Heart left ventricle (tissue), 16 donors: ENCODE measurements around the gene STK32C. TPM values are rescaled to one million over a fixed set of nuclear protein-coding genes. Genes with fewer than 3 reads are reported as not detected.

Experiments used
- ATAC-seq, 4 donors: fragments of 200-7000 bp; cut with Tn5 transposase; one replicate each; pipeline ENCODE4 v1.9.1; 2020 to 2022; ENCODE audit warnings: moderate library complexity in 4 of 4, mild to moderate bottlenecking in 3 of 4, moderate number of reproducible peaks in 1 of 4
- DNase-seq, 5 donors: peaks; one replicate each; pipeline ENCODE4 v3.0.0-alpha.2; 2020
- H3K27ac ChIP-seq, 12 donors: fragments of 200-600 bp; sonication (generic) in 4 of 12; one replicate each; pipeline versions ENCODE4 v1.5.0 to v1.8.0; 2016 to 2022; ENCODE audit warnings: mild to moderate bottlenecking in 2 of 12
- H3K27me3 ChIP-seq, 9 donors: fragments of 200-600 bp; sonication (generic) in 2 of 9; one replicate each; pipeline versions ENCODE4 v1.5.1 to v1.8.0; 2016 to 2022; ENCODE audit warnings: mild to moderate bottlenecking in 3 of 9
- H3K36me3 ChIP-seq, 9 donors: fragments of 200-600 bp; sonication (generic) in 2 of 9; one replicate each; pipeline versions ENCODE4 v1.5.0 to v1.8.0; 2018 to 2022; ENCODE audit warnings: mild to moderate bottlenecking in 2 of 9
- H3K4me1 ChIP-seq, 12 donors: fragments of 200-600 bp; sonication (generic) in 4 of 12; one replicate each; pipeline versions ENCODE4 v1.5.0 to v1.8.0; 2016 to 2022; ENCODE audit warnings: mild to moderate bottlenecking in 3 of 12
- H3K4me3 ChIP-seq, 12 donors: fragments of 200-600 bp; sonication (generic) in 4 of 12; one replicate each; pipeline versions ENCODE4 v1.5.0 to v1.8.0; 2017 to 2022; ENCODE audit warnings: mild to moderate bottlenecking in 9 of 12, moderate library complexity in 4 of 12
- H3K9me3 ChIP-seq, 12 donors: fragments of 200-600 bp; sonication (generic) in 4 of 12; one replicate each; pipeline versions ENCODE4 v1.5.0 to v1.8.0; 2016 to 2022; ENCODE audit warnings: mild to moderate bottlenecking in 1 of 12
- POLR2A ChIP-seq, 2 donors: fragments of 450-650 bp; IDR thresholded peaks; one replicate each; pipeline ENCODE4 v1.6.1; 2017; ENCODE audit warnings: antibody characterized with exemption in 2 of 2, mild to moderate bottlenecking in 2 of 2, moderate library complexity in 2 of 2
- WGBS, 4 donors: extraction: QIAGEN DNeasy Blood & Tissue Kit in 2 of 4; methylation state at CpG; one replicate each; pipeline versions ENCODE4 v1.1.5 to v1.1.7; 2013 to 2018; 5-methylcytosine and 5-hydroxymethylcytosine counted together
- intact Hi-C, 10 donors: fragments of 100-400 bp; cut with DNase I; formaldehyde crosslinking; loops; one replicate each; pipeline versions ENCODE4 v1.11.1 to v1.14.2; 2022
- polyA plus RNA-seq, 2 donors: library from polyadenylated mRNA; stranded (reverse); fragments of 200-250 nt; gene quantifications; one replicate each; pipeline ENCODE4 v1.2.3, GENCODE V29; 2013
- total RNA-seq, 9 donors: library from RNA; depleted of rRNA in 2 of 9; stranded (reverse); fragments of >200 nt in 2 of 9; fragmentation: NEBNext Ultra II Directional in 3 of 9; extraction: Animal tissue kit (Norgen Biotek cat#: 25700) in 3 of 9; gene quantifications; one replicate each; pipeline versions ENCODE4 v1.1.0 to v1.2.4, GENCODE V29; 2016 to 2023
- TF ChIP-seq, protein P1 (sequence below), 12 donors: fragments of 200-600 bp; sonication (generic) in 4 of 12; IDR thresholded peaks; one replicate each; pipeline versions ENCODE4 v1.5.0 to v1.8.0; 2018 to 2022; ENCODE audit warnings: antibody characterized with exemption in 12 of 12, mild to moderate bottlenecking in 5 of 12
- donor health status: ischemic (EF 13 %, LVEDD 7.1; RV severe dilation, severe dysfunction).
- donor health status: healthy with polysubstance abuse.
- donor health status: DM: no; HTN: yes; CAD: no.
- donor health status: DM: no; HTN: no; CAD: no.
- donor health status: ischemic (EF 25% LVEDD 6.9; RV normal size, moderate dysfunction).
- donor health status: ischemic (EF 25% LVEDD 5.7; RV mildly dilated, moderate dysfunction).
- donor health status: healthy.
- donor health status: DM: yes; HTN: yes; CAD: no.
- donor health status: ischemic (EF 35%, LVEDD 5.7; RV mildly dilated, moderate dysfunction).
- donor health status: nonischemic (EF 11% LVEDD 7.7; RV severe dilation, severe dysfunction).
- donor health status: DM: yes; HTN: yes; CAD: no.
- donor health status: PGD.
- donor health status: ischemic (EF 29% LVEDD 5.4; RV normal size, mild dysfunction).
- donor health status: nonischemic (EF 23%, LVEDD 6.1; RV moderate dilation, normal function).

The STK32C gene
- total and polyA plus RNA-seq, 11 donors: 3.8 to 9.8 (median 6.2) TPM

- H3K9me3 ChIP-seq: no peaks in the 10 kb centered on the region
- no peak overlapping the region for H3K4me3 ChIP-seq
- DNase-seq (peak in 3 of 5 donors; percentile 23 to 48 (median 26)), ATAC-seq (no peak)
- 78 to 91% (median 90%) methylated on average over 27 to 34 of the region's 34 CpGs for WGBS, 4 donors
- H3K36me3 ChIP-seq: peaks cover 0 to 8% (median 0%) of the 10 kb centered on the region in 9 donors
- intact Hi-C loops: no loop called here
- H3K4me1 ChIP-seq: peaks cover 0 to 11% (median 0%) of the 10 kb centered on the region in 12 donors
- TF ChIP-seq POLR2A (IDR thresholded peaks at IDR 0.05): no peak
- TF ChIP-seq, protein P1, sequence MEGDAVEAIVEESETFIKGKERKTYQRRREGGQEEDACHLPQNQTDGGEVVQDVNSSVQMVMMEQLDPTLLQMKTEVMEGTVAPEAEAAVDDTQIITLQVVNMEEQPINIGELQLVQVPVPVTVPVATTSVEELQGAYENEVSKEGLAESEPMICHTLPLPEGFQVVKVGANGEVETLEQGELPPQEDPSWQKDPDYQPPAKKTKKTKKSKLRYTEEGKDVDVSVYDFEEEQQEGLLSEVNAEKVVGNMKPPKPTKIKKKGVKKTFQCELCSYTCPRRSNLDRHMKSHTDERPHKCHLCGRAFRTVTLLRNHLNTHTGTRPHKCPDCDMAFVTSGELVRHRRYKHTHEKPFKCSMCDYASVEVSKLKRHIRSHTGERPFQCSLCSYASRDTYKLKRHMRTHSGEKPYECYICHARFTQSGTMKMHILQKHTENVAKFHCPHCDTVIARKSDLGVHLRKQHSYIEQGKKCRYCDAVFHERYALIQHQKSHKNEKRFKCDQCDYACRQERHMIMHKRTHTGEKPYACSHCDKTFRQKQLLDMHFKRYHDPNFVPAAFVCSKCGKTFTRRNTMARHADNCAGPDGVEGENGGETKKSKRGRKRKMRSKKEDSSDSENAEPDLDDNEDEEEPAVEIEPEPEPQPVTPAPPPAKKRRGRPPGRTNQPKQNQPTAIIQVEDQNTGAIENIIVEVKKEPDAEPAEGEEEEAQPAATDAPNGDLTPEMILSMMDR (IDR thresholded peaks at IDR 0.05): no peak
- no peaks in the 10 kb centered on the region for H3K27me3 ChIP-seq
- H3K27ac ChIP-seq: no peak overlapping the region
Observed at GRCh38 chr10:132203256-132204077, 104.3 kb downstream of the STK32C start.

- TF ChIP-seq POLR2A (IDR thresholded peaks at IDR 0.05): no peak
- TF ChIP-seq, protein P1 (IDR thresholded peaks at IDR 0.05): no peak
- no peaks in the 10 kb centered on the region for H3K4me1 ChIP-seq
- no peak overlapping the region for H3K4me3 ChIP-seq
- no peaks in the 10 kb centered on the region for H3K27me3 ChIP-seq
- WGBS, 4 donors: 91 to 93% (median 91%) methylated on average over 42 to 48 of the region's 48 CpGs
- no peaks in the 10 kb centered on the region for H3K9me3 ChIP-seq
- ATAC-seq (no peak), DNase-seq (peak in 2 of 5 donors; percentile 19 to 47)
- peaks cover 0 to 8% (median 0%) of the 10 kb centered on the region in 9 donors for H3K36me3 ChIP-seq
- H3K27ac ChIP-seq: no peak overlapping the region
- intact Hi-C loops: no loop called here
Observed at GRCh38 chr10:132202070-132202970, 105.4 kb downstream of the STK32C start.

GRCh38 chr10:132201111-132201969 is 106.4 kb downstream of the STK32C start:
- ATAC-seq: no peak
- WGBS, 4 donors: 91 to 95% (median 93%) methylated on average over 31 to 35 of the region's 35 CpGs
- H3K27me3 ChIP-seq: no peaks in the 10 kb centered on the region

More at GRCh38 chr10:132201111-132201969, 106.4 kb downstream of the STK32C start:
- no peak for TF ChIP-seq POLR2A (IDR thresholded peaks at IDR 0.05)
- TF ChIP-seq, protein P1 (IDR thresholded peaks at IDR 0.05): no peak
- Histone ChIP-seq H3K4me1 (no peaks in the 10 kb centered on the region), H3K36me3 (peaks cover 0 to 8% (median 0%) of the 10 kb centered on the region in 9 donors), H3K27ac (no peak overlapping the region), H3K9me3 (no peaks in the 10 kb centered on the region), H3K4me3 (no peak overlapping the region)
- peak in 3 of 5 donors; percentile 11 to 45 (median 20) for DNase-seq
- intact Hi-C loops: no loop called here
